Hypothalamus (tissue), 51 donors: ENCODE data around the gene GALNT12.

ENCODE experiments used
- DNase-seq, 51 donors: peaks; one replicate each; lab custom pipeline; 2025; lab: John Stamatoyannopoulos, UW

Gene GALNT12

GRCh38 chr9:98797491-98797890 lies 10.0 kb upstream of the GALNT12 start:
- no peak for DNase-seq

GRCh38 chr9:98798254-98798653 lies 9.2 kb upstream of the GALNT12 start:
- no peak for DNase-seq

GRCh38 chr9:98801561-98801960 lies 5.9 kb upstream of the GALNT12 start:
- no peak for DNase-seq

GRCh38 chr9:98801969-98802371 lies 5.5 kb upstream of the GALNT12 start:
- no peak for DNase-seq

GRCh38 chr9:98804083-98804482 lies 3.4 kb upstream of the GALNT12 start:
- no peak for DNase-seq

GRCh38 chr9:98805506-98806272 lies 1.8 kb upstream of the GALNT12 start:
- DNase-seq: no peak

GRCh38 chr9:98806394-98807035 lies 955 bp upstream of the GALNT12 start:
- peak in 1 of 51 donors; percentile 41 for DNase-seq

GRCh38 chr9:98807814-98808195 lies 335 bp downstream of the GALNT12 start:
- DNase-seq: peak in 3 of 51 donors; percentile 37 to 41 (median 37)

- peak in 2 of 51 donors; percentile 13 to 20 for DNase-seq
Measured at GRCh38 chr9:98808411-98808815, 943 bp downstream of the GALNT12 start.

GRCh38 chr9:98808875-98809274 lies 1.4 kb downstream of the GALNT12 start:
- DNase-seq: no peak

- no peak for DNase-seq
Measured at GRCh38 chr9:98809311-98810101, 2.0 kb downstream of the GALNT12 start.

- DNase-seq: no peak
Measured at GRCh38 chr9:98810102-98810842, 2.8 kb downstream of the GALNT12 start.

GRCh38 chr9:98811051-98811650 lies 3.7 kb downstream of the GALNT12 start:
- DNase-seq: no peak

GRCh38 chr9:98815391-98815951 lies 8.0 kb downstream of the GALNT12 start:
- no peak for DNase-seq

- DNase-seq: no peak
Measured at GRCh38 chr9:98818764-98819163, 11.3 kb downstream of the GALNT12 start.

- no peak for DNase-seq
Measured at GRCh38 chr9:98819231-98819630, 11.8 kb downstream of the GALNT12 start.

GRCh38 chr9:98821831-98822230 lies 14.4 kb downstream of the GALNT12 start:
- no peak for DNase-seq

GRCh38 chr9:98822661-98823060 lies 15.2 kb downstream of the GALNT12 start:
- no peak for DNase-seq

- DNase-seq: no peak
Measured at GRCh38 chr9:98823666-98824334, 16.3 kb downstream of the GALNT12 start.
